Stomach (tissue), 9 donors: Measurements from ENCODE around the gene OGDH. TPM values are rescaled to one million over a fixed set of nuclear protein-coding genes. Genes with fewer than 3 reads are reported as not detected.
A peak's percentile ranks its signal among the peaks of the same experiment; 100 is the strongest.

Source experiments
- DNase-seq, 2 donors: peaks; one replicate each; pipeline versions ENCODE4 v3.0.0 to v3.0.0-alpha.2; 2013 to 2019
- H3K27ac ChIP-seq, 5 donors: fragments of 200-600 bp in 4 of 5; sonication (generic) in 4 of 5; one replicate each; pipeline ENCODE4 v1.5.1; 2013 to 2019; ENCODE audit warnings: mild to moderate bottlenecking in 1 of 5, moderate library complexity in 1 of 5
- H3K27me3 ChIP-seq, 3 donors: fragments of 200-600 bp; sonication (generic); one replicate each; pipeline ENCODE4 v1.5.1; 2017 to 2019; ENCODE audit warnings: mixed run types in 1 of 3
- H3K36me3 ChIP-seq, 4 donors: fragments of 200-600 bp; sonication (generic); 1 replicate in 3 of 4; 2 replicates in 1 of 4; pipeline ENCODE4 v1.5.1; 2016 to 2019
- H3K4me1 ChIP-seq, 4 donors: fragments of 200-600 bp; sonication (generic); one replicate each; pipeline ENCODE4 v1.5.1; 2016 to 2019
- H3K4me3 ChIP-seq, 4 donors: fragments of 200-600 bp; sonication (generic) in 3 of 4; one replicate each; pipeline ENCODE4 v1.5.1; 2016 to 2019; ENCODE audit warnings: mild to moderate bottlenecking in 1 of 4
- H3K9me3 ChIP-seq, 4 donors: fragments of 200-600 bp; sonication (generic); one replicate each; pipeline ENCODE4 v1.5.1; 2016 to 2019
- CTCF ChIP-seq, 7 experiments: fragments of 450-650 bp in 4 of 7; fragments of 200-600 bp in 3 of 7; sonication (generic) in 3 of 7; IDR thresholded peaks; one replicate each; pipeline ENCODE4 v1.5.1; 2016 to 2019; ENCODE audit warnings: antibody characterized with exemption in 7 of 7, control low read depth in 2 of 7, mild to moderate bottlenecking in 1 of 7
- EP300 ChIP-seq: sonication (generic); formaldehyde crosslinking; IDR thresholded peaks from one replicate; pipeline ENCODE4 v1.6.1; 2017; ENCODE audit warnings: antibody characterized with exemption
- POLR2A ChIP-seq, 4 donors: fragments of 450-650 bp; IDR thresholded peaks; one replicate each; pipeline ENCODE4 v1.6.1; 2016; ENCODE audit warnings: antibody characterized with exemption in 4 of 4, control low read depth in 2 of 4, mild to moderate bottlenecking in 1 of 4, moderate library complexity in 1 of 4
- POLR2AphosphoS5 ChIP-seq, 3 donors: sonication (generic); formaldehyde crosslinking; IDR thresholded peaks; one replicate each; pipeline ENCODE4 v1.6.1; 2016; ENCODE audit warnings: antibody characterized with exemption in 3 of 3
- WGBS, 5 donors: extraction: QIAGEN DNeasy Blood & Tissue Kit in 3 of 5; methylation state at CpG; one replicate each; pipeline versions ENCODE4 v1.1.5 to v1.1.7; 2013 to 2018; 5-methylcytosine and 5-hydroxymethylcytosine counted together
- intact Hi-C: fragments of 100-400 bp; cut with DNase I; formaldehyde crosslinking; loops from one replicate; pipeline ENCODE4 v1.15.1; 2023; ENCODE audit warnings: low total_unique reads
- polyA plus RNA-seq, 3 donors: library from polyadenylated mRNA; stranded (reverse); fragments of 200-250 nt; gene quantifications; one replicate each; pipeline ENCODE4 v1.2.3, GENCODE V29; 2013
- total RNA-seq, 5 donors: library from RNA; depleted of rRNA; stranded (reverse); fragments of >200 nt; gene quantifications; one replicate each; pipeline versions ENCODE4 v1.1.0 to v1.2.3, GENCODE V29; 2014 to 2016
- donor health status: healthy with polysubstance abuse.
- donor health status: Bipolar disorder and iron deficiency.
- donor health status: healthy.

The OGDH gene
- total and polyA plus RNA-seq, 8 donors: 19.8 to 92.0 (median 31.3) TPM

GRCh38 chr7:44630792-44631457 is 24.5 kb downstream of the OGDH start:
- DNase-seq: peak in 1 of 2 donors; percentile 37
- WGBS, 5 donors: 59 to 74% (median 61%) methylated on average over 11 of the region's 11 CpGs
- Histone ChIP-seq H3K4me1 (peaks cover 63 to 100% (median 78%) of the 10 kb centered on the region in 4 donors), H3K27ac (peak overlapping the region; percentile 39 to 91 (median 87)), H3K36me3 (peaks cover 4 to 23% (median 16%) of the 10 kb centered on the region in 4 donors), H3K4me3 (no peak overlapping the region), H3K9me3 (no peaks in the 10 kb centered on the region), H3K27me3 (no peaks in the 10 kb centered on the region)
- intact Hi-C loops: no loop called here
- TF ChIP-seq EP300 (no peak), POLR2A (IDR thresholded peaks at IDR 0.05) (no peak), CTCF (IDR thresholded peaks at IDR 0.05) (no peak), POLR2AphosphoS5 (IDR thresholded peaks at IDR 0.05) (no peak)

GRCh38 chr7:44631458-44632115 is 25.2 kb downstream of the OGDH start:
- Histone ChIP-seq H3K27ac (peak overlapping the region; percentile 52 to 91 (median 87)), H3K4me1 (peaks cover 66 to 100% (median 80%) of the 10 kb centered on the region in 4 donors), H3K4me3 (no peak overlapping the region), H3K27me3 (no peaks in the 10 kb centered on the region), H3K36me3 (peaks cover 4 to 18% (median 10%) of the 10 kb centered on the region in 4 donors), H3K9me3 (no peaks in the 10 kb centered on the region)
- intact Hi-C loops: no loop called here
- TF ChIP-seq POLR2A (IDR thresholded peaks at IDR 0.05): no peak
- TF ChIP-seq POLR2AphosphoS5 (IDR thresholded peaks at IDR 0.05): no peak
- no peak for TF ChIP-seq EP300
- no peak for TF ChIP-seq CTCF (IDR thresholded peaks at IDR 0.05)
- DNase-seq: peak in 1 of 2 donors; percentile 64
- WGBS, 5 donors: 29 to 43% (median 32%) methylated on average over 6 of the region's 6 CpGs

- 82 to 92% (median 87%) methylated on average over 4 of the region's 4 CpGs for WGBS, 5 donors
- intact Hi-C loops: no loop called here
- peak overlapping the region; percentile 27 to 91 (median 87) for H3K27ac ChIP-seq
Measured at GRCh38 chr7:44632196-44632595, 25.8 kb downstream of the OGDH start.

More at GRCh38 chr7:44632196-44632595, 25.8 kb downstream of the OGDH start:
- no peaks in the 10 kb centered on the region for H3K27me3 ChIP-seq
- H3K4me1 ChIP-seq: peaks cover 66 to 100% (median 78%) of the 10 kb centered on the region in 4 donors
- no peak for DNase-seq
- TF ChIP-seq EP300: no peak
- no peak for TF ChIP-seq POLR2A (IDR thresholded peaks at IDR 0.05)
- no peak for TF ChIP-seq POLR2AphosphoS5 (IDR thresholded peaks at IDR 0.05)
- no peak for TF ChIP-seq CTCF (IDR thresholded peaks at IDR 0.05)
- H3K9me3 ChIP-seq: no peaks in the 10 kb centered on the region
- H3K36me3 ChIP-seq: peaks cover 0 to 12% (median 6%) of the 10 kb centered on the region in 4 donors
- no peak overlapping the region for H3K4me3 ChIP-seq
